Transverse colon (tissue), 4 donors: ENCODE measurements around the gene DENND1C. TPM values are rescaled to one million over a fixed set of nuclear protein-coding genes. Genes with fewer than 3 reads are reported as not detected.

ENCODE experiments used
- DNase-seq: peaks from one replicate; pipeline ENCODE4 v3.0.0-alpha.2; 2019
- H3K27ac ChIP-seq, 4 donors: fragments of 200-600 bp; sonication (generic); 2 replicates each; pipeline ENCODE4 v1.5.1; 2016 to 2018; ENCODE audit warnings: inconsistent platforms in 4 of 4
- H3K27me3 ChIP-seq: fragments of 200-600 bp; sonication (generic); 2 replicates; pipeline ENCODE4 v1.5.1; 2017; ENCODE audit warnings: inconsistent platforms
- H3K36me3 ChIP-seq, 4 donors: fragments of 200-600 bp; sonication (generic); 2 replicates each; pipeline ENCODE4 v1.5.1; 2017 to 2019; ENCODE audit warnings: inconsistent platforms in 4 of 4
- H3K4me1 ChIP-seq, 4 donors: fragments of 200-600 bp; sonication (generic); 2 replicates each; pipeline ENCODE4 v1.5.1; 2017 to 2020; ENCODE audit warnings: inconsistent platforms in 4 of 4
- H3K4me3 ChIP-seq, 4 donors: fragments of 200-600 bp; sonication (generic); 1 replicate in 1 of 4; 2 replicates in 3 of 4; pipeline versions ENCODE4 v1.5.1 to v1.6.1; 2017 to 2019; ENCODE audit warnings: inconsistent platforms in 4 of 4
- H3K9me3 ChIP-seq, 2 donors: fragments of 200-600 bp; sonication (generic); 2 replicates each; pipeline ENCODE4 v1.5.1; 2017 to 2019; ENCODE audit warnings: inconsistent platforms in 2 of 2
- CTCF ChIP-seq, 5 experiments: fragments of 200-600 bp in 3 of 5; fragments of 450-650 bp in 2 of 5; sonication (generic) in 3 of 5; IDR thresholded peaks; 1 replicate in 2 of 5; 2 replicates in 3 of 5; pipeline ENCODE4 v1.5.1; 2016 to 2017; ENCODE audit warnings: antibody characterized with exemption in 5 of 5, inconsistent platforms in 3 of 5, mild to moderate bottlenecking in 2 of 5, moderate library complexity in 1 of 5
- EP300 ChIP-seq: sonication (generic); formaldehyde crosslinking; IDR thresholded peaks from one replicate; pipeline ENCODE4 v1.6.1; 2017; ENCODE audit warnings: antibody characterized with exemption, low read depth
- POLR2A ChIP-seq: fragments of 450-650 bp; IDR thresholded peaks from one replicate; pipeline ENCODE4 v1.6.1; 2016; ENCODE audit warnings: antibody characterized with exemption, mild to moderate bottlenecking, moderate library complexity
- POLR2AphosphoS5 ChIP-seq, 3 donors: sonication (generic); formaldehyde crosslinking; IDR thresholded peaks; one replicate each; pipeline ENCODE4 v1.6.1; 2016; ENCODE audit warnings: antibody characterized with exemption in 3 of 3
- WGBS, 2 donors: methylation state at CpG; one replicate each; pipeline ENCODE4 v1.1.5; 2018; ENCODE audit warnings: low coverage in 1 of 2; 5-methylcytosine and 5-hydroxymethylcytosine counted together
- in situ Hi-C, 4 donors: fragments of 200-750 bp; cut with MboI; loops; one replicate each; pipeline versions ENCODE4 v1.15.0 to v1.15.1; 2017; ENCODE audit warnings: low sequenced_read_pairs in 3 of 4, low pct_ligation_motif_present in 1 of 4, low pct_unique_long_range_greater_than_20kb in 1 of 4
- intact Hi-C: fragments of 100-400 bp; cut with DNase I; formaldehyde crosslinking; loops from one replicate; pipeline ENCODE4 v1.15.1; 2023; ENCODE audit warnings: low total_unique reads
- total RNA-seq, 4 donors: library from RNA; depleted of rRNA; stranded (reverse); fragments of >200 nt; gene quantifications; one replicate each; pipeline ENCODE4 v1.1.0, GENCODE V29; 2016

DENND1C gene
- total RNA-seq, 4 donors from 2014 or later, result 0.40 to 7.5 (median 5.0) TPM

- Histone ChIP-seq H3K27me3 (no peaks in the 10 kb centered on the region), H3K4me3 (no peak overlapping the region), H3K27ac (no peak overlapping the region), H3K9me3 (no peaks in the 10 kb centered on the region), H3K4me1 (peaks cover 0 to 1% (median 0%) of the 10 kb centered on the region in 4 donors), H3K36me3 (peaks cover 0 to 28% (median 7%) of the 10 kb centered on the region in 4 donors)
- in situ Hi-C loops, result no loop called here
- TF ChIP-seq POLR2A (no peak), POLR2AphosphoS5 (IDR thresholded peaks at IDR 0.05) (no peak), EP300 (no peak), CTCF (IDR thresholded peaks at IDR 0.05) (no peak)
- intact Hi-C loops, result no loop called here
- DNase-seq, result no peak
- WGBS, 2 donors, result 94 to 99% methylated on average over 2 of the region's 2 CpGs
Measured at GRCh38 chr19:6452899-6453298, 28.7 kb downstream of the DENND1C start.

GRCh38 chr19:6452223-6452614, 29.4 kb downstream of the DENND1C start:
- no peaks in the 10 kb centered on the region for H3K27me3 ChIP-seq
- H3K36me3 ChIP-seq, result peaks cover 0 to 28% (median 7%) of the 10 kb centered on the region in 4 donors
- WGBS, 2 donors, result 94 to 100% methylated on average over 1 to 19 of the region's 19 CpGs
- in situ Hi-C loops (no loop called here), intact Hi-C loops (no loop called here)
- H3K4me3 ChIP-seq, result no peak overlapping the region
- no peak for TF ChIP-seq POLR2A
- H3K9me3 ChIP-seq, result no peaks in the 10 kb centered on the region
- H3K4me1 ChIP-seq, result no peaks in the 10 kb centered on the region
- no peak for DNase-seq
- no peak overlapping the region for H3K27ac ChIP-seq

- Histone ChIP-seq H3K4me1 (no peaks in the 10 kb centered on the region), H3K27me3 (no peaks in the 10 kb centered on the region), H3K36me3 (peaks cover 0 to 28% (median 7%) of the 10 kb centered on the region in 4 donors), H3K27ac (no peak overlapping the region), H3K4me3 (no peak overlapping the region), H3K9me3 (no peaks in the 10 kb centered on the region)
- TF ChIP-seq POLR2AphosphoS5 (IDR thresholded peaks at IDR 0.05) (no peak), POLR2A (no peak), CTCF (IDR thresholded peaks at IDR 0.05) (no peak), EP300 (no peak)
- no peak for DNase-seq
- in situ Hi-C loops, result no loop called here
- 90 to 93% methylated on average over 6 to 7 of the region's 7 CpGs for WGBS, 2 donors
- intact Hi-C loops, result no loop called here
Measured at GRCh38 chr19:6451583-6452222, 29.9 kb downstream of the DENND1C start.

GRCh38 chr19:6450166-6450565, 31.4 kb downstream of the DENND1C start:
- Histone ChIP-seq H3K27ac (no peak overlapping the region), H3K9me3 (no peaks in the 10 kb centered on the region), H3K36me3 (peaks cover 0 to 33% (median 7%) of the 10 kb centered on the region in 4 donors), H3K27me3 (no peaks in the 10 kb centered on the region), H3K4me1 (no peaks in the 10 kb centered on the region), H3K4me3 (no peak overlapping the region)
- no peak for DNase-seq
- in situ Hi-C loops, result no loop called here
- intact Hi-C loops, result no loop called here
- WGBS, 2 donors, result 94 to 99% methylated on average over 4 to 5 of the region's 5 CpGs
- TF ChIP-seq CTCF (IDR thresholded peaks at IDR 0.05) (no peak), EP300 (no peak), POLR2A (no peak), POLR2AphosphoS5 (IDR thresholded peaks at IDR 0.05) (no peak)

- Histone ChIP-seq H3K27me3 (no peaks in the 10 kb centered on the region), H3K9me3 (no peaks in the 10 kb centered on the region), H3K4me1 (no peaks in the 10 kb centered on the region), H3K27ac (no peak overlapping the region), H3K36me3 (peaks cover 0 to 21% (median 0%) of the 10 kb centered on the region in 4 donors), H3K4me3 (no peak overlapping the region)
- intact Hi-C loops (no loop called here), in situ Hi-C loops (no loop called here)
- no peak for DNase-seq
- 89 to 100% methylated on average over 2 to 3 of the region's 3 CpGs for WGBS, 2 donors
- no peak for TF ChIP-seq POLR2AphosphoS5 (IDR thresholded peaks at IDR 0.05)
Measured at GRCh38 chr19:6448045-6448444, 33.5 kb downstream of the DENND1C start.
